HG03378 (cell line): ENCODE data around the gene KCNJ1.

Experiments used
- ATAC-seq: cut with Tn5 transposase; IDR thresholded peaks from one replicate; pipeline ENCODE4 v1.9.1; 2021; ENCODE audit warnings: mild to moderate bottlenecking, moderate library complexity; ENCODE audit not compliant: unreplicated experiment

KCNJ1 gene

DNA sequence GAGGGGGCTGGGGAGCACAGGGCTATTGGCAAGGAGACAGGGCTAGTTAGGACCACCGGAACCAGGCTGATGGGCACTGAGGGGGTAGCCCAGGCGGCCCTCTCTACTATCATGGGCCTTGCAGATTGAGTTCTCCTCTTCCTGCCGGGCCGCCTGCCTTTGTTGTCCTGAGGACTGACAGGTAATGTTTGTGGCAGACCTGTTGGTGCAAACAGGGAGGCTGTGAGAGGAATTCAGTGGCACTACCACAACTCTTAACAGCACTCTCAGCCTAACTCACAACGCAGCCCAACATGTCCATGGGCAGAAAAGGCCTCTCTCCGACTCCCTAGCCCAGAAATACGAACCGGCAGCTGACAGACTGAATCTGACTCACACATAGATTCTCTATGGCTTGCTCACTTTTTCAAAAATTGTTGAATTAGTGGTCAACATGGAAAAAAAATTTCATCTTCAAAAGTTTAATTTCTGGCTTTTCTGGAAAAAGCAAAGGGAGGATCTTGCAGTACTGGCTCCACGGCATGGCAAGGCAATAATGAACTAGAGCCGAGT, 35.5 kb upstream of the KCNJ1 start:
- ATAC-seq = no peak

DNA sequence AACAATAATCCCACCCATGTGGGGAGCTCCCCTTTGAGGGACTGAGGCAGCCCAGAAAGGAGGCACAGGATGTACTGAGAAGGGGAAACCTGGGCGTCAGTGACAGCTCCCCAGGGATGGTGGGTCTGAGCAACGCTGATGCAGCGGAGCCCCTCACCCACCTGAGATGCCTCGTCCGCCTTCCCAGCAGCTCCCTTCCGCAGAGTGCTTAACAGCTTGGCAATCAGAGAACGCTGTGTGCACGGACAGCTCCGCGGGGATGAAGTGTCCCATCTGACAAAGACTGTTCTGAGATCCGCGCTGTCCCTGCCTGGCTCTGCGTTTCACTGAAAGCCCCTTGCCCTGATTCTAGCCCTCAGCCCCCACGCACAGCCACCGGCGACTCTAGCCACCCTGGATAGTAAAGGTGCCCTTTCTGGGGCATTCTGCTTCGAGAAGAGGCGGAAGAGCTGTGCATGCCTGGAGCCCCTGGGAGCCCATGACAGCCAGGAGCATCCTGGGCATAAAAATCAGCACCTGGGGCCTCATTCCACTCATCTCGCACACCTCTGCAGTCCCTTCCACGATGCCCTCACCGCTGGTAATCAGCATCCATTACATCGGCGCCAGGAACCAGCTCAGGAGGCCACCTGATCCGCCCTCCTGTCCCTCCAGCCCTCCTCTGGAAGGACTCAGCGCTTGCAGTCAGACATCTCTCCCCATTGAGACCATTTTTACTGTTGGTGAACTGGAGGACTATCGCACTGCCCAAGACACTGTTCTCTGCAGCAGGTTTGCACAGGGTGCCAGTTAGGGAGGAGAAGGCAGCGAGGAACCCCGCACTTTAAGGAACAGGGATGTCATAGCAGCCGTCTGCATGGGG, 34.8 kb upstream of the KCNJ1 start:
- no peak for ATAC-seq

DNA sequence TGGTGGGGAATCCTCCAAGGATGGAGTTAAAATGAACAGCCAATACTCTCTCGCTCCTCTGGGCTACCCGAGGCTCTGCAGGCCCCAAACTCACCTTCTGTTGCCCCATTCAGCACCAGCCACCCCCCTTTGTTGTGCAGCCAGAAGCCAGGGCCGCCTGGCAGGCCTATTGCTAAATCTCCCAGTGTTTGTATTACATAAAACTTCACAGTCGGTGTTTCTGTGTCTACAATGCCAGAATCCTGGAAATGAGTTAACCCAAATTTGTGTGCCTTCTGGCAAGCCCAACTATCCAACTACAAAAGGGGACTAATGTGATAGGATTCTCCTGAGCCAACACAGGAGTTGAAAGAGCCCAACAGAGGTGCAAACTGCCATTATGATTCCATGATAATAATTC, 33.4 kb upstream of the KCNJ1 start:
- no peak for ATAC-seq

DNA sequence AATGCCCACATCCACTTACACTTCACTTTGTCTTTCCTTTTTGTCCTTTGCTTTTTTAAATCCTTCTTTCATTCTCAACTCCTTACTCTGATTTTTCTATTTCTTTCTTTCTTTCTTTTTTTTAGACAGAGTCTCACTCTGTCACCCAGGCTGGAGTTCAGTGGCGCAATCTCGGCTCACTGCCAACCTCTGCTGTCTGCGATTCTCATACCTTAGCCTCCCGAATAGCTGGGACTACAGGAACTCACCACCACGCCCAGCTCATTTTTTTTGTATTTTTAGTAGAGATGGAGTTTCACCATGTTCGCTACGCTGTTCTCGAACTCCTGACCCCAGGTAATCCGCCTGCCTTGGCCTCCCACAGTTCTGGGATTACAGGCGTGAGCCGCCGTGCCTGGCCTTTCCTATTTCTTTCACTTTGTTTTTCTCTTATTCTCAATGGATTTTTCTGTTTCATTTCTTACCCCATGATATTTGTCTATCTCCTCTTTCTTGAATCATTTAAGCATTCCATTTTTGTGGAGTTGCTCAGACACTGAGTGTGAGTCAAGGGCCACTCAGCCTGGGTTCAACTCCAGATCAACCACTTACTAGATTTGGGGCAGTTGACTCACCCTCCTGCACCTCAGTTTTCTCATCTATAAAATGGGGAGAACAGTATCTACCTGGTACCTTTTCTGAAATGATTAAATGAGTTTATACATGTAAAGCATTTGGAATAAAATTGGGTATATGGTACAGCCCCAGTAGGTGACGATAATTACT, 31.7 kb upstream of the KCNJ1 start:
- no peak for ATAC-seq

DNA sequence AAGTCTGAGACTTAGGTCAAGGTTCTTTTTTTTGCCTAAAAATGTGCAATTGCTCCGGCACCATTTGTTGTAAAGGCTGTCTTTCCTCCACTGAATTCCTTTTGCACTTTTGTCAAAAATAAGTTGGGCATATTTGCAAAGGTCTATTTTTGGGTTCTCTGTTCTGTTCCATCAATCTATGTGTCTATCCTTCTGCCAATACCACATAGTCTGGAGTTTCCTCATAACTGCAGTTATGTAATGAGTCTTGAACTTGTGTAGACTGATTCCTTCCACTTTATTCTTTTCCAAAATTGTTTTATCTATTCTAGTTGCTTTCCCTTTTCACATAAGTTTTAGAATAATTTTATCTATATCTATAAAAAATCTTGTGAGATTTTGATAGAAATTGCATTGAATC, 30.7 kb upstream of the KCNJ1 start:
- no peak for ATAC-seq

DNA sequence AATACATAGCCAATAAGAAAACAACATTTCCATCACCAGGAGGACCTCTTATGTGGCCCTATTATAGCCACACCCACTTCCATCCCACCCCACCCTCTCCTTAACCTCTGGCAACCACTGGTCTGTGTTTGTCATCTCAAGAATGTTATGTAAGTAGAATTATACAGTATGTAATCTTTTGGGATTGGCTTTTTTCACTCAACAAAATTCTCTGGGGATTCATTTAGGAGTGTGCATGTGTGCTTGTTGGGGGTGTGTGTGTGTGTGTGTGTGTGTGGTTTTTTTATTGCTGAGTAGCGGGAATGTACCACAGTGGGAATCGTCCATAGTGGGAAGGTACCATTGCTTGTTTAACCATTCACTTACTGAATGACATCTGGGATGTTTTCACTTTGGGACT, 29.3 kb upstream of the KCNJ1 start:
- ATAC-seq = no peak

GRCh38 chr11:128895526-128895925, 28.4 kb upstream of the KCNJ1 start:
- ATAC-seq = no peak

GRCh38 chr11:128894685-128895084, 27.6 kb upstream of the KCNJ1 start:
- no peak for ATAC-seq

DNA sequence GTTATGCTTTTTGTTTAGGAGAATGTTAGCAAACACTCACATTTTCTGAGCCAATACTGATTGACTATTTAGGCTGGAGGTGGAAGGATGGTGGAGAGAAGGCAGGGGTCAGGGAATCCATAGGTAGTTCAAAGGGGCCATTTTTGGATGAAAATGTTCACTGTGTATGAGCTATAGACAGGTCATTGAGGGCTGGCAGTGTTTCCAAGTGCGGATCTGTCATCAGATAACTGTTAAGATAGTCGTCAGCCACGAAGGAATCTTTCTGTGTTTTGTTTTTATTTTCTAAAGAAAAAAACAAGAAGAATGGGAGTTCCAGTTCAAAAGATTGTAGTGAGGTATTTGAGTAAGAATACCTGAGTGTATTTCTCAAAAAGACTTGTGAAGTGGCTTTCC, 27.2 kb upstream of the KCNJ1 start:
- ATAC-seq = no peak

GRCh38 chr11:128893578-128894285, 26.6 kb upstream of the KCNJ1 start:
- ATAC-seq = peak; percentile 74

- no peak for ATAC-seq
These were observed 25.9 kb upstream of the KCNJ1 start for GRCh38 chr11:128892866-128893565.

DNA sequence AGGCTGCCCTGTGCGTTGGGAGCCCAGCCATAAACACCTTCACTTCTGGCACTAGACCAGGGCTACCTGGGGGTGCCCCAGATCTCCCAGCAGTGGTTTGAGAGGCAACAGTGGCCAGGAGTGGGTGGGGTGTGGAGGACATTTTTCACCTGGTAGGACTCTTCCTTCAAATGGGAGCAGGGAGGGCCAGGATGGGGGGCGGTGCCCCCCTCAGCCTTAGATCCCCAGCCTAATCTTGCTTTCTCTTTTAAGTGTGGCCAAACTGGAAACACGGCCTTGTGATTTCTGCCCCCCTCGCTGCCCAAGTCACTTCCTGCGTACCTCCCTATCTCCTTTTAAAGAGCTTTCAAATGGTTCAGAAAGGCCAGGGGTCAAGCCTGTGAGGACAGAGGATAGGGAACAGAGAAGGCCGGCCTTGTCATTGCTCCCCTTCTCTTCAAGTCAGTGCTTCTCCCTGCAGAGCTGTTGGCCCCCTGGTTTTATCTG, 24.9 kb upstream of the KCNJ1 start:
- no peak for ATAC-seq

DNA sequence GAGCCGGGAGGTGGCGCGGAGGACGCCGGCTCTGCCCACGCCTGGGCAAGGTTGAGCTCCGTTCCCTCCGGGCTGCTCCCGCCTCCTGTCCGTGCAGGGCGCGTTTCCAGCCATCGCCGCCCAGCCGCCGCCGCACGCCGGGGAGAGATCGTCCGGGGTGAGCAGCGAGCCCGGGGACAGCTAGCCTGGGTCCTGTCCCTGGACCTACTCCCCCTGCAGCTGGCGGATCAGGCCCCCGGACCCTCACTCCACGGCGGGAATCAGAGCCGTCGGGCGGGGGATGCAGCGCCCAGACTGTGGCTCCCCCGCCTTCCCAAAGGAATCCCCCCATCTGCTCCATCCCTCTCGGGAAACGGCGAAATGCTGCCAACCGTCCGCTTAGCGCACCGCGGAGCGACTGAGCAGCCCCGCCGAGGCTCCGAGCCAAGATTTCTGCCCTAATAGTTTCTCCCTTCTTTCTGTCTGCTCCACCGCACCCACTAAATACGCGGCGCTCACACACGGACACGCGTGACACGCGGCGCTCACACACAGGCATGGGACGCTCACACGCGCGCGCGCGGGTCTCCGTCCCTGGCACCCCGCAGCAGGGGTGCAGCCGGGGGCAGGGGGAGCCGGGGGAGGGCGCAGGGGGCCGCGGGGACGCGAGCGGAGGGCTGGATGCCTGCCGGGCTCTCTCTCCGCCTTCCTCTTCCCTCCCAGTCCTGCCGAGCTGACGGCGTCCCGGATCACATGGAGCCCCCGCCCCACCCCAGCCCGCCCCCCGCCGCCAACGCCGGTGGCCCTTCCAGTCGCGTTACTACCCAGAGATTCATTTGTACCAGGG, 23.7 kb upstream of the KCNJ1 start, which contains the start of gene KCNJ5:
Gene KCNJ5 (plus strand): TSS at position 814 of the 826 bp plus-strand sequence. CDS start 19,918 bp downstream, outside the sequence.
- no peak for ATAC-seq

DNA sequence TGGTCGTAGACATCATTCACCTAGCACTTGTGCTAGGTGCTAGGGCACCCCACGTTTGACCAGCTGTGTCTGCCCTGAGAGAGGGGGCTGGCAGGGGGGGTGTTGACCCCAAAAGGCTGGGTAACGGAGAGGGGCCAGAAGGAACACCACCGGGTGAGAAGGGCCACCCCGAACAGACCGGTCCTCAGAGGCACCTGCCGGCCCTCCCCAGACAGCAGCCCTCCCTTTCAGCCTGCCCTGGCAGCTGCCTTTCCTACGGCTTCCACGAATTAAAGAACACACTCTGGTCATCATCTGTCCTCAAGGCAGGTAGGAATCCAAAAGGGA, 23.1 kb upstream of the KCNJ1 start:
- no peak for ATAC-seq

GRCh38 chr11:128889657-128890213, 22.6 kb upstream of the KCNJ1 start:
- no peak for ATAC-seq

DNA sequence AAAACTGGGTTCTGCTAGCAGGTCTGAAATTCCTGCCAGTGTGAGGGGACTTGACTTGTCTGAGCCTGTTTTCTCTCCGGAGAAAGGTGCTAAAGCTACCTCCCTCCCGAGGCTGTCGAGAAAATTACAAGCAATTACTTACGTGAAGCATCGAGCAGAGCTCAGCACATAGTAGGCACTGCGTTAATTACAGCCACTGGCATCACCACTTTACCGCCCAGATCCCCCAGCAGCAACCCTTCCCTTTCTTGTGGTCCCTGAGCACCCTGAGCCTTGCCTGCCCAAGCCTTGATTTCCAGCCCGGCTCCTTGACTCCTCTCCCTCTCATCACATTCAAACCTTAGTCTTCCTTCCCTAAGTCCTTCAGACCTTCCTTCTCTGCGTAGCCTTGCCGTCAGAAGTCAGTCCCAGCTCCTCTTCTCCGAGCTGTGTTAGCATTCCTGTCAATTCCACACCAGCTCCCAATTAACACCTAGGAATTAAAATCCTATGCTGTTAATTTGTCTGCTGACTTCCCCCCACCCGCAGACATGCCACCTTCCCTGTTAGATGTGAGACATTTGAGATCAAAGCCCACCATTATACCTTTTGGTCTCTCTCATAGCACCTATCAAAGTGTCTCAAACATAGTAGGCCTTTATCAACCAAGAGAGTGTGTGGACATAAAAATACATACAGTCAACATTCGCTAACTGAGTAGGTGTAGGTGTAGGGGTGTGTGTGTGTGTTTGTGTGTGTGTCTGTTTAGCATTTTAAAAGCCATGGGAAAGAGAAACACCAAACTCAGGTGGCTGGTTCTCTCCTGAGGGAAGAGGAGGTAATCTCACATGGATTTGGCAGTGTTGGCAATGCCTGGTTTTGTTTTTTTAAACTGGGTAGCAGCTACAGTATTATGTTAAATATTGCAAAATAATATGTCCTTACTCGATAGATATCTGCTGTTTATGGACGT, 21.2 kb upstream of the KCNJ1 start:
- no peak for ATAC-seq

GRCh38 chr11:128886406-128887124, 19.5 kb upstream of the KCNJ1 start:
- no peak for ATAC-seq
